K562 (cell line): ENCODE results near the gene WBP1L. TPM values are rescaled to one million over a fixed set of nuclear protein-coding genes. Genes with fewer than 3 reads are reported as not detected.
A peak's percentile ranks its signal among the peaks of the same experiment; 100 is the strongest.

Experiments
- FOXJ3 ChIP-seq: sonication (generic); formaldehyde crosslinking; IDR thresholded peaks from 2 replicates; pipeline ENCODE4 v1.4.0; 2020; ENCODE audit warnings: mild to moderate bottlenecking, missing genetic modification reagents
- GATAD2A ChIP-seq: fragments of 450-650 bp; IDR thresholded peaks from 2 replicates; pipeline ENCODE4 v1.6.1; 2017
- HIVEP1 ChIP-seq: fragments of 250-450 bp; sonication (Bioruptor Pico); IDR thresholded peaks from 2 replicates; pipeline ENCODE4 v1.4.0; 2020; ENCODE audit warnings: mild to moderate bottlenecking
- KLF13 ChIP-seq: fragments of 450-650 bp; IDR thresholded peaks from 2 replicates; pipeline ENCODE4 v1.6.1; 2016; ENCODE audit warnings: missing genetic modification characterization, low read depth, mild to moderate bottlenecking, missing compliant biosample characterization, moderate library complexity, borderline replicate concordance
- MXI1 ChIP-seq: IDR thresholded peaks from 2 replicates; pipeline ENCODE4 v1.6.1; 2011; ENCODE audit warnings: low read depth, mild to moderate bottlenecking, improper control_type of control experiment, low read length
- NRF1 ChIP-seq, 2 experiments: fragments of 450-650 bp; IDR thresholded peaks in 1 of 2; conservative IDR thresholded peaks in 1 of 2; 2 replicates each; pipeline ENCODE4 v1.6.1; 2014; ENCODE audit warnings: mild to moderate bottlenecking in 2 of 2
- SMARCA4 ChIP-seq: fragments of 450-650 bp; IDR thresholded peaks from 2 replicates; pipeline ENCODE4 v1.6.1; 2016
- ZNF589 ChIP-seq: fragments of 200-800 bp; sonication (Bioruptor generic); IDR thresholded peaks from 2 replicates; pipeline ENCODE4 v1.6.1; 2016; ENCODE audit warnings: low read depth, missing genetic modification characterization, missing compliant biosample characterization
- ZNF609 ChIP-seq: sonication (generic); formaldehyde crosslinking; IDR thresholded peaks from 2 replicates; pipeline ENCODE4 v1.8.1; 2023; ENCODE audit warnings: missing genetic modification reagents, mild to moderate bottlenecking, borderline replicate concordance
- ZNF830 ChIP-seq: fragments of 250-450 bp; sonication (Bioruptor Pico); IDR thresholded peaks from 2 replicates; pipeline ENCODE4 v1.5.0; 2021; ENCODE audit warnings: mild to moderate bottlenecking
- polyA plus RNA-seq, 8 experiments: library from polyadenylated mRNA; depleted of rRNA in 4 of 8; stranded (reverse) in 5 of 8; unstranded in 3 of 8; fragments of >200 nt; fragmentation: Nextera tagmentation in 2 of 8; fragmentation: Illumina TruSeq in 1 of 8; extraction: Ambion mirVana in 2 of 8; extraction: Trizol in 1 of 8; gene quantifications; 2 replicates each; pipeline versions ENCODE4 v1.2.1 to v1.2.3, GENCODE V29; 2011 to 2014; ENCODE audit warnings: inconsistent platforms in 1 of 8, missing spikeins in 1 of 8
- total RNA-seq, 7 experiments: library from RNA; depleted of rRNA in 6 of 7; stranded (reverse); fragments of >200 nt in 6 of 7; fragmentation: Illumina TruSeq in 2 of 7; extraction: Trizol in 2 of 7; gene quantifications; 2 replicates each; pipeline versions ENCODE4 v1.2.1 to v1.2.3, GENCODE V29; 2011 to 2021; ENCODE audit warnings: low replicate concordance in 1 of 7
- TF ChIP-seq, protein P1 (sequence below): fragments of 250-450 bp; sonication (Bioruptor Pico); IDR thresholded peaks from 2 replicates; pipeline ENCODE4 v1.8.0; 2022; ENCODE audit warnings: inconsistent platforms
- TF ChIP-seq, protein P2 (sequence below): fragments of 200-800 bp; sonication (Bioruptor generic); IDR thresholded peaks from 2 replicates; pipeline ENCODE4 v1.6.1; 2016; ENCODE audit warnings: missing genetic modification characterization, missing compliant biosample characterization
- TF ChIP-seq, protein P3 (sequence below): fragments of 250-450 bp; sonication (Bioruptor Pico); IDR thresholded peaks from 2 replicates; pipeline ENCODE4 v1.5.0; 2021

The WBP1L gene
- total and polyA plus RNA-seq, 9 of the 15 experiments (the other 6 are each of a cell fraction or from before 2014, with no cell fraction given) = 3.2 to 14.4 (median 11.3) TPM

DNA sequence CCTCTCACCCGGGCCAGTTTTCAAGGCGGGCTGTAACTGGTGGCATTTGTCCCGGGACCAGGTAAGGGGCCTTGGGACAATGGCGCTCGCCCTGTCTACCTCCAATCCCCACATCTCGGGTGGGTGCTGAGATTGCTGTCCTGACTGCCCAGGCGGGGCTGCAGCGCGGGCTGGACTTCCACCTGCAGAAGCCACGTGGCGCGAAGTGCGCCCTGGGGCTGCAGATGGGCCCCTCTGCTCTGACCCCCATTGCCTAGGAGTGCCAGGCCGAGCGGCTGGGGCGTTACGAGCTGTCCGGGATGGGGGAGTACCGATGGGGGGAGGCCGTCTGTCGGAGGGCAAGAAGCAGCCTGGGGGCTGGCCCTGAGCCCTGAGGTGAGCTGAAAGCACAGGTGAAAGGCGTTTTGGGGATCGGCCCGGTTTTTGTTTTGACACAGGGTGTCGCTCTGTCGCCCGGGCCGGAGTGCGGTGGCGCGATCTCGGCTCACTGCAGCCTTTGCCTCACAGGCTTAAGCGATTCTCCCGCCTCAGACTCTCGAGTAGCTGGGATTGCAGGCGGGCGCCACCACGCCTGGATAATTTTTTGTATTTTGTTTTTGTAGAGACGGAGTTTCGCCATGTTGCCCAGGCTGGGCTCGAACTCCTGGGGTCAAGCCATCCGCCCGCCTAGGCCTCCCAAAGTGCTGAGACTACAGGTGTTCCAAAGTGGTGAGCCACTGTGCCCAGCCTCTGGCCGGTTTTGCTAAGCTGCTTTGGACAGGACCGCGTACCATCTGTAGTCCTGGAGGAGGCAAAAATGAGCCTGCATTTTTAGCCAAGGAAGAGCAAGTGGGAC, 28.9 kb upstream of the WBP1L start, which contains the start of gene SFXN2 (continued):
- TF ChIP-seq, protein P1, sequence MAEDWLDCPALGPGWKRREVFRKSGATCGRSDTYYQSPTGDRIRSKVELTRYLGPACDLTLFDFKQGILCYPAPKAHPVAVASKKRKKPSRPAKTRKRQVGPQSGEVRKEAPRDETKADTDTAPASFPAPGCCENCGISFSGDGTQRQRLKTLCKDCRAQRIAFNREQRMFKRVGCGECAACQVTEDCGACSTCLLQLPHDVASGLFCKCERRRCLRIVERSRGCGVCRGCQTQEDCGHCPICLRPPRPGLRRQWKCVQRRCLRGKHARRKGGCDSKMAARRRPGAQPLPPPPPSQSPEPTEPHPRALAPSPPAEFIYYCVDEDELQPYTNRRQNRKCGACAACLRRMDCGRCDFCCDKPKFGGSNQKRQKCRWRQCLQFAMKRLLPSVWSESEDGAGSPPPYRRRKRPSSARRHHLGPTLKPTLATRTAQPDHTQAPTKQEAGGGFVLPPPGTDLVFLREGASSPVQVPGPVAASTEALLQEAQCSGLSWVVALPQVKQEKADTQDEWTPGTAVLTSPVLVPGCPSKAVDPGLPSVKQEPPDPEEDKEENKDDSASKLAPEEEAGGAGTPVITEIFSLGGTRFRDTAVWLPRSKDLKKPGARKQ = no peak
- TF ChIP-seq GATAD2A (no peak), ZNF830 (CRISPR knock-in tag) (no peak), FOXJ3 (CRISPR knock-in tag) (no peak), KLF13 (tag) (no peak), SMARCA4 (peak; percentile 16; the same call in 1 of the 2 replicates), HIVEP1 (CRISPR knock-in tag) (no peak), MXI1 (peak; percentile 63; the same call in 1 of the 2 replicates), ZNF609 (no peak), ZNF589 (CRISPR knock-in tag) (no peak), NRF1 (conservative IDR thresholded peaks at IDR 0.05 in 1 of 2, IDR thresholded peaks at IDR 0.05 in 1 of 2) (no peak)
- TF ChIP-seq, protein P2, sequence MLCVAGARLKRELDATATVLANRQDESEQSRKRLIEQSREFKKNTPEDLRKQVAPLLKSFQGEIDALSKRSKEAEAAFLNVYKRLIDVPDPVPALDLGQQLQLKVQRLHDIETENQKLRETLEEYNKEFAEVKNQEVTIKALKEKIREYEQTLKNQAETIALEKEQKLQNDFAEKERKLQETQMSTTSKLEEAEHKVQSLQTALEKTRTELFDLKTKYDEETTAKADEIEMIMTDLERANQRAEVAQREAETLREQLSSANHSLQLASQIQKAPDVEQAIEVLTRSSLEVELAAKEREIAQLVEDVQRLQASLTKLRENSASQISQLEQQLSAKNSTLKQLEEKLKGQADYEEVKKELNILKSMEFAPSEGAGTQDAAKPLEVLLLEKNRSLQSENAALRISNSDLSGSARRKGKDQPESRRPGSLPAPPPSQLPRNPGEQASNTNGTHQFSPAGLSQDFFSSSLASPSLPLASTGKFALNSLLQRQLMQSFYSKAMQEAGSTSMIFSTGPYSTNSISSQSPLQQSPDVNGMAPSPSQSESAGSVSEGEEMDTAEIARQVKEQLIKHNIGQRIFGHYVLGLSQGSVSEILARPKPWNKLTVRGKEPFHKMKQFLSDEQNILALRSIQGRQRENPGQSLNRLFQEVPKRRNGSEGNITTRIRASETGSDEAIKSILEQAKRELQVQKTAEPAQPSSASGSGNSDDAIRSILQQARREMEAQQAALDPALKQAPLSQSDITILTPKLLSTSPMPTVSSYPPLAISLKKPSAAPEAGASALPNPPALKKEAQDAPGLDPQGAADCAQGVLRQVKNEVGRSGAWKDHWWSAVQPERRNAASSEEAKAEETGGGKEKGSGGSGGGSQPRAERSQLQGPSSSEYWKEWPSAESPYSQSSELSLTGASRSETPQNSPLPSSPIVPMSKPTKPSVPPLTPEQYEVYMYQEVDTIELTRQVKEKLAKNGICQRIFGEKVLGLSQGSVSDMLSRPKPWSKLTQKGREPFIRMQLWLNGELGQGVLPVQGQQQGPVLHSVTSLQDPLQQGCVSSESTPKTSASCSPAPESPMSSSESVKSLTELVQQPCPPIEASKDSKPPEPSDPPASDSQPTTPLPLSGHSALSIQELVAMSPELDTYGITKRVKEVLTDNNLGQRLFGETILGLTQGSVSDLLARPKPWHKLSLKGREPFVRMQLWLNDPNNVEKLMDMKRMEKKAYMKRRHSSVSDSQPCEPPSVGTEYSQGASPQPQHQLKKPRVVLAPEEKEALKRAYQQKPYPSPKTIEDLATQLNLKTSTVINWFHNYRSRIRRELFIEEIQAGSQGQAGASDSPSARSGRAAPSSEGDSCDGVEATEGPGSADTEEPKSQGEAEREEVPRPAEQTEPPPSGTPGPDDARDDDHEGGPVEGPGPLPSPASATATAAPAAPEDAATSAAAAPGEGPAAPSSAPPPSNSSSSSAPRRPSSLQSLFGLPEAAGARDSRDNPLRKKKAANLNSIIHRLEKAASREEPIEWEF (CRISPR knock-in tag) = no peak
- TF ChIP-seq, protein P3, sequence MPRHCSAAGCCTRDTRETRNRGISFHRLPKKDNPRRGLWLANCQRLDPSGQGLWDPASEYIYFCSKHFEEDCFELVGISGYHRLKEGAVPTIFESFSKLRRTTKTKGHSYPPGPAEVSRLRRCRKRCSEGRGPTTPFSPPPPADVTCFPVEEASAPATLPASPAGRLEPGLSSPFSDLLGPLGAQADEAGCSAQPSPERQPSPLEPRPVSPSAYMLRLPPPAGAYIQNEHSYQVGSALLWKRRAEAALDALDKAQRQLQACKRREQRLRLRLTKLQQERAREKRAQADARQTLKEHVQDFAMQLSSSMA (CRISPR knock-in tag) = no peak
